ENCODE results near the gene CDH13. TPM values are rescaled to one million over a fixed set of nuclear protein-coding genes. Genes with fewer than 3 reads are reported as not detected.
A peak's percentile ranks its signal among the peaks of the same experiment; 100 is the strongest.

The CDH13 gene
- total and polyA plus RNA-seq, 2 experiments from 2014 or later: 2.9 to 4.8 TPM

- TF ChIP-seq, protein P1, sequence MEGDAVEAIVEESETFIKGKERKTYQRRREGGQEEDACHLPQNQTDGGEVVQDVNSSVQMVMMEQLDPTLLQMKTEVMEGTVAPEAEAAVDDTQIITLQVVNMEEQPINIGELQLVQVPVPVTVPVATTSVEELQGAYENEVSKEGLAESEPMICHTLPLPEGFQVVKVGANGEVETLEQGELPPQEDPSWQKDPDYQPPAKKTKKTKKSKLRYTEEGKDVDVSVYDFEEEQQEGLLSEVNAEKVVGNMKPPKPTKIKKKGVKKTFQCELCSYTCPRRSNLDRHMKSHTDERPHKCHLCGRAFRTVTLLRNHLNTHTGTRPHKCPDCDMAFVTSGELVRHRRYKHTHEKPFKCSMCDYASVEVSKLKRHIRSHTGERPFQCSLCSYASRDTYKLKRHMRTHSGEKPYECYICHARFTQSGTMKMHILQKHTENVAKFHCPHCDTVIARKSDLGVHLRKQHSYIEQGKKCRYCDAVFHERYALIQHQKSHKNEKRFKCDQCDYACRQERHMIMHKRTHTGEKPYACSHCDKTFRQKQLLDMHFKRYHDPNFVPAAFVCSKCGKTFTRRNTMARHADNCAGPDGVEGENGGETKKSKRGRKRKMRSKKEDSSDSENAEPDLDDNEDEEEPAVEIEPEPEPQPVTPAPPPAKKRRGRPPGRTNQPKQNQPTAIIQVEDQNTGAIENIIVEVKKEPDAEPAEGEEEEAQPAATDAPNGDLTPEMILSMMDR (IDR thresholded peaks at IDR 0.05; ENCODE audit: low read depth, low read length): no peak
- H3K36me3 ChIP-seq: peaks cover 12% of the 10 kb centered on the region
- H3K9me3 ChIP-seq (ENCODE audit: low read depth): no peaks in the 10 kb centered on the region
- peaks cover 12% of the 10 kb centered on the region for H3K4me1 ChIP-seq (ENCODE audit: low read depth)
- DNase-seq (ENCODE audit: low read depth in 1 of 2, low spot score in 1 of 2): peak; percentile 63 to 72
- H3K4me3 ChIP-seq: no peak overlapping the region
- peak overlapping the region; percentile 59 for H3K27ac ChIP-seq
- H3K27me3 ChIP-seq: no peaks in the 10 kb centered on the region
Observed at GRCh38 chr16:83813823-83814658, 1187.3 kb downstream of the CDH13 start.

DNA sequence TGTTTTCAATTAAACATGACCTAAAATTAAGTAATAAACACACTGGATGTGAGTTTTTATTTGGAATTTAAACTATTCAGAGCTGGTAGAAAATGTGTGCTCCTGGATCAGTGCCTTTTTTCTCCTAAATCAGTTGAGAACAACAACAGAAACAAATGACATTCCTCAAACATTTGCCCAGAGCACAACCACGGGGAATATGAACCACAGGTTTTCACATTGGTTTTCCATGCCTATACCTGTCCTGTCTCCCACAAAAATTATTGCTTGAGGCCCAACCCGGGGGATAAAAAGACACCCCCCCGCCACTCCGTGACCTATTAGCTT lies 1187.9 kb downstream of the CDH13 start:
- Histone ChIP-seq H3K9me3 (ENCODE audit: low read depth) (no peaks in the 10 kb centered on the region), H3K4me3 (no peak overlapping the region), H3K27ac (peak overlapping the region; percentile 36), H3K36me3 (peaks cover 12% of the 10 kb centered on the region), H3K4me1 (ENCODE audit: low read depth) (peaks cover 11% of the 10 kb centered on the region), H3K27me3 (no peaks in the 10 kb centered on the region)
- TF ChIP-seq, protein P1 (IDR thresholded peaks at IDR 0.05; ENCODE audit: low read depth, low read length): no peak
- DNase-seq (ENCODE audit: low read depth in 1 of 2, low spot score in 1 of 2): no peak

GRCh38 chr16:83817022-83817421 lies 1190.3 kb downstream of the CDH13 start:
- Histone ChIP-seq H3K9me3 (ENCODE audit: low read depth) (no peaks in the 10 kb centered on the region), H3K36me3 (no peaks in the 10 kb centered on the region)
- TF ChIP-seq, protein P1 (IDR thresholded peaks at IDR 0.05; ENCODE audit: low read depth, low read length): no peak

DNA sequence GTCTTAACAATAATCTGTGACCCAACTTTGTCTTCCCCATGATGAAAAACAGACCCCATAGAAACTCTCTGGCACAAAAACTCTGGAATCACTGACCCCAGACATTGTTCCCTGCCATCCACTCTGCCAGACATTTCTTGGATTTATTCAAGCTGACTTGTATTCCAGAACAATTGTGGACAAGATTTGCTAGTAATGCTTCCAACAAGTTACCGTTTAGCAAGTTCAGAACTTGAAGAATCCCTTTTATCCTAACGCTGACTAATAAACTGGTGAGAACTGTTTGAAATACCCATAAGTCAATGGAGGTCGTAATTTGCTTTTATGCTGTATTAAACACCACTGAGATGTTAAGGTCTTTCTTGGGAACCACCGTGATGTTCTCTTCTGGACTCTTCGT lies 1191.5 kb downstream of the CDH13 start:
- TF ChIP-seq, protein P1 (IDR thresholded peaks at IDR 0.05; ENCODE audit: low read depth, low read length): no peak
- no peak overlapping the region for H3K4me3 ChIP-seq
- no peak for DNase-seq (ENCODE audit: low read depth in 1 of 2, low spot score in 1 of 2)
- no peaks in the 10 kb centered on the region for H3K9me3 ChIP-seq (ENCODE audit: low read depth)
- peaks cover 11% of the 10 kb centered on the region for H3K4me1 ChIP-seq (ENCODE audit: low read depth)
- no peak overlapping the region for H3K27ac ChIP-seq
- H3K36me3 ChIP-seq: no peaks in the 10 kb centered on the region
- H3K27me3 ChIP-seq: no peaks in the 10 kb centered on the region

More at GRCh38 chr16:83817022-83817421, 1190.3 kb downstream of the CDH13 start:
- H3K4me3 ChIP-seq: no peak overlapping the region
- no peak for DNase-seq (ENCODE audit: low read depth in 1 of 2, low spot score in 1 of 2)
- H3K27ac ChIP-seq: no peak overlapping the region
- peaks cover 11% of the 10 kb centered on the region for H3K4me1 ChIP-seq (ENCODE audit: low read depth)
- no peaks in the 10 kb centered on the region for H3K27me3 ChIP-seq

- H3K9me3 ChIP-seq (ENCODE audit: low read depth): no peaks in the 10 kb centered on the region
- no peak for DNase-seq (ENCODE audit: low read depth in 1 of 2, low spot score in 1 of 2)
- H3K27ac ChIP-seq: no peak overlapping the region
- H3K4me1 ChIP-seq (ENCODE audit: low read depth): peaks cover 7% of the 10 kb centered on the region
- TF ChIP-seq, protein P1 (IDR thresholded peaks at IDR 0.05; ENCODE audit: low read depth, low read length): no peak
- H3K36me3 ChIP-seq: no peaks in the 10 kb centered on the region
- no peaks in the 10 kb centered on the region for H3K27me3 ChIP-seq
- no peak overlapping the region for H3K4me3 ChIP-seq
Observed at GRCh38 chr16:83819361-83819760, 1192.6 kb downstream of the CDH13 start.

Measured in cardiac muscle cell (in vitro differentiated cells and primary cell).